Activated naive CD4-positive, alpha-beta T cell treated with anti-CD3 and anti-CD28 coated beads, Interleukin-2, amount 50 U/mL, for 24 hours (primary cell): ENCODE results near the gene CHST6.

Experiments used
- H3K27ac Mint-ChIP-seq: one replicate; pipeline ENCODE4 v1.8.0; 2021; ENCODE audit warnings: mild to moderate bottlenecking, mixed read lengths
- H3K27me3 Mint-ChIP-seq: one replicate; pipeline ENCODE4 v1.8.0; 2021; ENCODE audit warnings: mixed read lengths
- H3K36me3 Mint-ChIP-seq: one replicate; pipeline ENCODE4 v1.8.0; 2021; ENCODE audit warnings: mixed read lengths
- H3K4me1 Mint-ChIP-seq: one replicate; pipeline ENCODE4 v1.8.0; 2021; ENCODE audit warnings: mixed read lengths
- H3K4me3 Mint-ChIP-seq: one replicate; pipeline ENCODE4 v1.8.0; 2021; ENCODE audit warnings: mild to moderate bottlenecking, mixed read lengths
- H3K9me3 Mint-ChIP-seq: one replicate; pipeline ENCODE4 v1.8.0; 2021; ENCODE audit warnings: mixed read lengths

CHST6 gene

DNA sequence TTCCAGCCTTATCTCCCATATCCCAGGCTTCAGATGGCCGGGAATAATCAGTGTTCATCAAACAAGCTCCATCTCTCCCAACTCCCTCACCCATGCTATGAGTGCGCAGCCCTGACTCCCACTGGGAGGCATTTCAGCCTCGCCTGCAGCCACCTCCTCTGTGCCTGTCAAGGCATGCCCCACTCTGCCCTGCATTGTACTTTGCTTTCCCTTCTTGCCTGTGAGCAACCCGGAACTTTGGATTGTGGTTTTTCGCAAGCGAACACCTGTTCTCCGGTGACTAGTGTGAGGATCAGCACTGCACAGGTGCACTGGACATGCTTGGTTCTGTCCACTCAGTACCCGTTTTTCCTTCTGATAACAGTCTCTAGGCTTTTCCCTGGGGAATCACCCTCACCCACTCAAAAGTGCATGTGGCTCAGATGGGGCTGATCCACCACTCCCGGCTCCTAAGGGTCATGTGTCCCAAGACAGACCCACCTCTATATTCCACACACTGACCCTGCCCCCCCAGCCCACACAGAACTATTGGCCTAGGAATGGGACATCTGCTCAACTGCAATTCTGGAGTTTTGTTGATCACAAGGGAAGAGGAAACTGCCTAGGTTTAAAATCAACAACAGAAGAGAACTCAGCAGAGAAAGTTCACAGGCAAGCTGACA lies 9.1 kb downstream of the CHST6 start:
- Mint-ChIP-seq H3K27me3 (peaks cover 5% of the 10 kb centered on the region), H3K27ac (no peak overlapping the region), H3K4me1 (no peaks in the 10 kb centered on the region), H3K4me3 (no peak overlapping the region), H3K36me3 (no peaks in the 10 kb centered on the region), H3K9me3 (no peaks in the 10 kb centered on the region)

DNA sequence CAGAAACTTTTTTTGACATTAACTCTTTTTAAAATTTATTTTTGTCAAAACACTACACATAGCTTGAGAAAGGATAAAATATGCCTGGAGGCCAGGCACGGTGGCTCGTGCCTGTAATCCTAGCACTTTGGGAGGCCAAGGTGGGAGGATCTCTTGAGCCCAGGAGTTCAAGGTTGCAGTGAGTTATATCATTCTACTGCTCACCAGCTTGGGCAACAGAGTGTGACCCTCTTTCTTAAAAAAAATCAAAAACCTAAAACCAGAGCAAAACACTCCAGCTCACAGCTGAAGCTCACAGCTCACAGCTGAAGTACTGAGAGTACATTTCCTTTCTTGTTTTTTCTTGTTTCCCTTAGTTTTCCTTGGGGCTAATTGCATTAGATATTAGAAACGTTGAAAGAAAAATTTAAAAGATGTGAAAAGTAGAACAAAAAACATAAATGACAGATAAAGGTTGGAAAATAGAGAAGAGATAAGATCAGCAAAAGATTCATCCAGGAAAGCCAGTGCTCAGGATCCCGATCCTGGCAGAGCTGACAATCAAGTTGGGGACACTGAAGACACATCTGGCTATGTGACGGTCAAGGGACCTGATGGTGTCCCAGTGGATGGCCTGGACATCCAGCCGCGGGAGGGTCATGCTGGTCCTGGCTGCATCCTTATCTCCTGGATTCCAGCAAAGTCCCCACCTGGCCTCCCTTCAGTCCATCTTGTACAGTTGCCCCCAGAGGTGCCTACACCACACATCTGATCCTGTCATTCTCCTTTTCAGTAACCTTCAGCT lies 9.8 kb downstream of the CHST6 start:
- Mint-ChIP-seq H3K36me3 (no peaks in the 10 kb centered on the region), H3K4me3 (no peak overlapping the region), H3K4me1 (no peaks in the 10 kb centered on the region), H3K27me3 (peaks cover 5% of the 10 kb centered on the region), H3K9me3 (no peaks in the 10 kb centered on the region), H3K27ac (no peak overlapping the region)

DNA sequence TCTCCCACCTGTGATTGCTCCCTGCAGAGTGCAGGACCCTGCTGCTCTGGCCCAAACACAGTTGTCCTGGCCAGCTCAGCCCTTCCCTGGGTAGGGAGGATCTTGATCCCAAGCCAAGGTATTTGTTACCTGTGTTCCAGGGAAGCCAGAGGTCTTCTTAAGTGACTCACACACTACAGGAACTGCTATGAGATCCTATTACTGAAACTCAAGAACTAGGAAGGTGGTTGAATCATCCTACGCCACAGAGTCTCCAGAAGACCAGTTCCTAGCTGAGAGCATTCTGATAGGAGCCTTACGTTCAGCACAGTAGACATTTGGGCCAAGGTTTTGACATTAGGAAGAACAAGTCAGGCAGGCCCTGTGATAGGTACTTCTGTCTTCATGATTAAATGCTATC lies 12.0 kb downstream of the CHST6 start:
- peaks cover 5% of the 10 kb centered on the region for H3K27me3 Mint-ChIP-seq
- H3K27ac Mint-ChIP-seq = no peak overlapping the region
- H3K4me3 Mint-ChIP-seq = no peak overlapping the region
- H3K9me3 Mint-ChIP-seq = no peaks in the 10 kb centered on the region
- H3K4me1 Mint-ChIP-seq = no peaks in the 10 kb centered on the region
- H3K36me3 Mint-ChIP-seq = no peaks in the 10 kb centered on the region

- Mint-ChIP-seq H3K4me3 (no peak overlapping the region), H3K27me3 (peaks cover 5% of the 10 kb centered on the region), H3K9me3 (no peaks in the 10 kb centered on the region), H3K36me3 (no peaks in the 10 kb centered on the region), H3K27ac (no peak overlapping the region), H3K4me1 (no peaks in the 10 kb centered on the region)
Measured at GRCh38 chr16:75482434-75483205, 12.6 kb downstream of the CHST6 start.

- H3K27me3 Mint-ChIP-seq = peaks cover 3% of the 10 kb centered on the region
- no peaks in the 10 kb centered on the region for H3K9me3 Mint-ChIP-seq
- no peak overlapping the region for H3K27ac Mint-ChIP-seq
- H3K4me1 Mint-ChIP-seq = no peaks in the 10 kb centered on the region
- H3K36me3 Mint-ChIP-seq = no peaks in the 10 kb centered on the region
- no peak overlapping the region for H3K4me3 Mint-ChIP-seq
Measured at GRCh38 chr16:75481475-75481874, 13.8 kb downstream of the CHST6 start.

DNA sequence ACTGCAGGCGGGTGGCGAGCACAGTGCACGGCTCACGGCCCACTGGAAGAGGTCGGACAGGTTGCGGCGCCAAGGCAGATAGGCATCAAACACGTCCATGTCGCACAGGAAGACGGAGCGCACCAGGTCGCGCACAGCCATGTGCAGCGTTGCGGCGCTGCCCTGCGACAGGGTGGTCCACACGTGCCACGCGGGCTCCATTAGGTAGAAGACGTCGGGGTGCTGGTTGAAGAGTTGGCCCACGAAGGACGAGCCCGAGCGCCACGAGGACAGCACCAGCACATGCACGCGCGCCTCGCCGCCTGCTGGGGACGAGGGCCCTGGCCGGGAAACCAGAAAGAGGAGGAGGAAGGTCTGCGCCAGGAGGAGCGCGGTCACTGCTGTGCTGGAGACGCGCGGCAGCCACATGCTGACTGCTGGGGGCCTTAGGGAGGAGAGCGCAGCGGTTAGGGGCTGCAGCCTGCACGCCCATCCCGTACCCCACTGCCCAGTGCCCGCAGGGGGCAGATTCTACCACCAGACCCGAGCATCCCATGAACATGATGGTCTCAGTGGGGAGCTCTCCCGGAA lies 15.7 kb downstream of the CHST6 start:
- no peak overlapping the region for H3K27ac Mint-ChIP-seq
- H3K4me3 Mint-ChIP-seq = no peak overlapping the region
- H3K27me3 Mint-ChIP-seq = no peaks in the 10 kb centered on the region
- H3K9me3 Mint-ChIP-seq = no peaks in the 10 kb centered on the region
- no peaks in the 10 kb centered on the region for H3K36me3 Mint-ChIP-seq
- H3K4me1 Mint-ChIP-seq = no peaks in the 10 kb centered on the region

DNA sequence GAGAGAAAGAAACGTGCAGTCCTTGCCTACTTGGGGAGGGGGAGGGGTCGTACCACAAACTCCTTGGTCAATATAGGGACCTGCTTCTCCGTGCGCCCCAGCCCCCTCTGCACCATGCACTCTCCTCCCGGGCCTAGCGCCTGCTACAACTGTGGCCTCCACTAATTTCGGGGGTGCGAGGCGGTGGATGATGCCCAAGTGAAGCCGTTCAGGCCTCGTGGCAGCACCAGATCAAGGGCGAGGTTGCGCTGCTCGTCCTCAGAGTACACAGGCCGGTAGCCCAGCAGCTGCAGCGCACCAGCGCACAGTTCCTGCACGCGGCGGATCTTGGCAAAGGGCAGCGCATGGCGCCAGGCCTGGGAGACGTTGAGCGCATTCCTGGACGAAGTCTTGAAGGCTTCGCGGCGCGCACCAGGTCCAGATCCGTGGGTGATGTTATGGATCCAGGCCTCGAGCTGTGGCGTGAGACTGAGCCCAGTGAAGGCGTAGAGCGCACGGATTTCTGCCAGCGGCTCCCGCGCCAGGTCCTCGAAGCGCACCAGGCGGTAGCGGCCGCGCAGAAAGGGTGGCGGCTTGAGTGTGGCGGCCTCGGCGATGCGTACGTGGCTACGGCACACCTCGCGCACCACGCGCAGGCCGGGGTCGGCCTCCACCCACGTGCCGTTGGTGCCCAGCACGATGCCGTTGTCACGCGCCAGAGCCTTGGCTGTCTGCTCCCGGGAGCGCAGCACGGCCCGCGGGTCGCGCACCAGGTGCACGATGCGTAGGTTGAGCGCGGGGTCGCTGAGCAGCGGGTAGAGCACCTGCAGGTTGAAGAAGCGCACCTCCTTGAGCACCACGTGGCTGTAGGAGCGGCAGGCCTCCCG lies 16.5 kb downstream of the CHST6 start:
- Mint-ChIP-seq H3K27ac (no peak overlapping the region), H3K27me3 (no peaks in the 10 kb centered on the region), H3K36me3 (no peaks in the 10 kb centered on the region), H3K4me3 (no peak overlapping the region), H3K4me1 (no peaks in the 10 kb centered on the region), H3K9me3 (no peaks in the 10 kb centered on the region)

DNA sequence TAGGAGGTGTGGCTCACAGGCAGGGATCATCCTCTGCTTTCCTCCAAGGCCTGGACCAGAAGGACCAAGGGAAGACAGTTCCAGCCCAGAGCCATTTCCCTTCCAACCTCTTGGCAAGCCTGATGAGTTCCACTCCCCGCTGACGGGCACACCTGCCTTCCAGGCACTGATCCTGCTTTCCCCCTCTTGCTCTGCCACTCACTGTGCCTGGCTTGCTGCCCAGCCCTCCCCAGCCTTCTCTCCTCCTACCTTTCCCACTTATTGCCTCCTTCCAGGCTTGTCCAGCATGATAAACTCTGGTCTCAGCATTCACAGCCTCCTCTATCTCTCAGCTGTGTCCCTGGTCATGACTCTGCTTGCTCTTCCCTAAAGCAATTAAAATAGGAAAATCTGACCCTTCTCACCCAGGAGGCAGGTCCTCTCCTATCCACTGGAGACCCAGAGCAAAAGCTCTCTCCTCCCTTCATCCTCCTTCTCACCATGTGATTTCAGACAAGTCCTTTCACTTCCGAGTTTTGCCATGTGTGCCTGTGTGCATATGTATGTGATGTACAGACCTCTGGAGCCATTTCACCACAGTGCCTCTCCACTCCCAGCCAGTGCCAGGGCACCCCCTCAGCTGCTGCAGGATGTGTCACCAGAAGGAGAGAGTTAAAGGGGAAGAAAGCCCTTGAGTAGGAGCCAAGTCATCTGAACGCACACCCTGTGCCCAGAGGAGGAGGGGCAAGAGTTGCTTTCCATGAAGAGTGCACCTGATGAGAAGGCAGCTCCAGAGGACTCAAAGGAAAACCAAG lies 17.4 kb downstream of the CHST6 start:
- Mint-ChIP-seq H3K36me3 (no peaks in the 10 kb centered on the region), H3K27ac (no peak overlapping the region), H3K4me3 (no peak overlapping the region), H3K4me1 (no peaks in the 10 kb centered on the region), H3K9me3 (no peaks in the 10 kb centered on the region), H3K27me3 (no peaks in the 10 kb centered on the region)

- Mint-ChIP-seq H3K4me1 (no peaks in the 10 kb centered on the region), H3K4me3 (no peak overlapping the region), H3K9me3 (no peaks in the 10 kb centered on the region)
Measured at GRCh38 chr16:75476817-75477216, 18.4 kb downstream of the CHST6 start.

DNA sequence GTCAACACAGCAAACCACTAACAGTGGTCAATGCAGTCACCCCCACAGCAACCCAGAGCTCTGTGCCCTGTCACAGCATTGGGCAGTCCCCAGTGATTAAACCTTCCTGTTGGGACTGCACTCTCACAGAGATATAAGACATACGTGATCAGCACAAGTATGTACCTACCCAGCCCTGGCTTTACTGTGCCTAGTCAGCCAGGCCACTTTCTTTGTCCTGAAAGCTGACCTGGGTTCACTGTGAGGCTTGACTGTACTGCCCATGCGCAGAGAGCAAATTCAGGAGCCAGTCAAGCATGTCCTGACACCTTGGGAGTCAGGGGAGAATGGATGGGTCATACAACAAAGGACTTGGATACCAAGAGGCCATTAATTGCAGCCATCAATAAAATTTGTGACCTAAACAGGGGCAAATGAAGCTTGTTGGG lies 19.8 kb downstream of the CHST6 start:
- Mint-ChIP-seq H3K4me3 (no peak overlapping the region), H3K27me3 (no peaks in the 10 kb centered on the region), H3K27ac (no peak overlapping the region), H3K4me1 (no peaks in the 10 kb centered on the region), H3K36me3 (no peaks in the 10 kb centered on the region), H3K9me3 (no peaks in the 10 kb centered on the region)

More at GRCh38 chr16:75476817-75477216, 18.4 kb downstream of the CHST6 start:
- no peaks in the 10 kb centered on the region for H3K27me3 Mint-ChIP-seq
- no peaks in the 10 kb centered on the region for H3K36me3 Mint-ChIP-seq
- H3K27ac Mint-ChIP-seq = no peak overlapping the region

DNA sequence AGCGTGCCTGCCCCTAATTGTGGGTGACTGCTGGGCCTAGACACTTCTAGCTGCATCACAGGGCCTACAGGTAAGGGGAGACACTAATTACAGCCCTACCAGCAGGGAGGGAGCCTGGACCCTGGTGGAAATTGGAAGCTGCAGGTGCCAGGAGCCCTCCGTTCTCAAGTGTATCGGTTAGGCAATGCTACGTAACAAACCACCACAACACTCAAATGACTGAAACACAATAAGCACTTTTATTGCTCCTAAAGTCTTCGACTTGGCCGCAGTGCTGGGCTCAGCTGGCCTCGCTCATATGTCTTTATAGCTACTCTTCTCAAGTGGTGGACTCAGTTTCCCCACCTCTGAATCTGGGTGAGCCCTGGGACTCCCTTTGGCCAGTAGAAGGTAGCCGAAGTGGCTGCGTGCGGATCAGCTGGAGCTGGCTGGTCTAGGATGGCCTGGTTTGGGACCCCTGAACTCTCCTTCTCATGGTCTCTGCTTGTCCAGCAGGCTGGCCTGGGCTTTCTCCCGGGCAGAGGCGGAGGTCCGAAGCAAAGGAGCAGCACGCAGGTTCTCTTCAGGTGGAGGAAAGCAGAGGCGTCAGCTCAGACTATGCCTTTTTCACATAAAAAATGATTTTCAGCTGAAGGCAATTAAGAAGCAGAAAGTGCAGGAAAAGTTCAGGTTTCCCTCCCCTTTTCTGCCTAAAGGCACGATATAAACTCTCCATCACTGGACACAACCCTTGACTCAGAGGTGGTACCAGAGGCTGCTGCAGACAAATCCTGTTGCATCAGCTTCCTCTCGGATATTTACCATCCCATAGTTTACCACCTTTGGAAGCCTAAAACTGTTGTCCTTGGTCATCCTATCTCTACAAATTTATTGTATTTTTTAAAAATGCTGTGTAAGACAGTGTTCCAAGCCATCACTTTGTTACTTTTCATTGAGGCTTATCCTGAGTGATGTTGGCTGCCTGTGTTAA lies 22.0 kb downstream of the CHST6 start:
- no peaks in the 10 kb centered on the region for H3K4me1 Mint-ChIP-seq
- H3K9me3 Mint-ChIP-seq = no peaks in the 10 kb centered on the region
- no peak overlapping the region for H3K4me3 Mint-ChIP-seq
- no peaks in the 10 kb centered on the region for H3K36me3 Mint-ChIP-seq
- no peaks in the 10 kb centered on the region for H3K27me3 Mint-ChIP-seq
- no peak overlapping the region for H3K27ac Mint-ChIP-seq

GRCh38 chr16:75471723-75472633 lies 23.3 kb downstream of the CHST6 start:
- H3K4me3 Mint-ChIP-seq = no peak overlapping the region
- H3K36me3 Mint-ChIP-seq = no peaks in the 10 kb centered on the region
- H3K27me3 Mint-ChIP-seq = no peaks in the 10 kb centered on the region
- H3K9me3 Mint-ChIP-seq = no peaks in the 10 kb centered on the region
- H3K4me1 Mint-ChIP-seq = no peaks in the 10 kb centered on the region
- no peak overlapping the region for H3K27ac Mint-ChIP-seq

DNA sequence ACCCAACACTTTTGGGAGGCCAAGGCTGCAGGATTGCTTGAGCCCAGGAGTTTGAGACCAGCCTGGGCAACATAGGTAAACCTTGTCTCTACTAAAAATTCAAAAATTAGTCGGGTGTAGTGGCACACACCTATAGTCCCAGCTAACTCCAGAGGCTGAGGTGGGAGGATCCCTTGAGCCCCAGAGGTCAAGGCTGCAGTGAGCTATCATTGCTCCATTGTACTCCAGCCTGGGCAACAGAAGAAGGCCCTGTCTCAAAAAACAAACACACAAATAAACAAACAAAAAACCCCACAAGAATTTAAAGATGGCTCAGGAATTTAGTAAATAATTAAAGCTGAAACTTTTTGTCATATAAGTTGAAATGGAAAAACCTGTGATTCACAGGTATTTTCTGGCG lies 28.5 kb downstream of the CHST6 start:
- no peaks in the 10 kb centered on the region for H3K27me3 Mint-ChIP-seq
- H3K9me3 Mint-ChIP-seq = no peaks in the 10 kb centered on the region
- no peaks in the 10 kb centered on the region for H3K36me3 Mint-ChIP-seq
- H3K4me1 Mint-ChIP-seq = peaks cover 23% of the 10 kb centered on the region
- H3K27ac Mint-ChIP-seq = no peak overlapping the region
- no peak overlapping the region for H3K4me3 Mint-ChIP-seq
